GM03348 (cell line): Measurements from ENCODE around the gene QSOX2.

Experiments
- DNase-seq: peaks from one replicate; pipeline ENCODE4 v3.0.0; 2012; ENCODE audit warnings: low spot score

The QSOX2 gene

DNA sequence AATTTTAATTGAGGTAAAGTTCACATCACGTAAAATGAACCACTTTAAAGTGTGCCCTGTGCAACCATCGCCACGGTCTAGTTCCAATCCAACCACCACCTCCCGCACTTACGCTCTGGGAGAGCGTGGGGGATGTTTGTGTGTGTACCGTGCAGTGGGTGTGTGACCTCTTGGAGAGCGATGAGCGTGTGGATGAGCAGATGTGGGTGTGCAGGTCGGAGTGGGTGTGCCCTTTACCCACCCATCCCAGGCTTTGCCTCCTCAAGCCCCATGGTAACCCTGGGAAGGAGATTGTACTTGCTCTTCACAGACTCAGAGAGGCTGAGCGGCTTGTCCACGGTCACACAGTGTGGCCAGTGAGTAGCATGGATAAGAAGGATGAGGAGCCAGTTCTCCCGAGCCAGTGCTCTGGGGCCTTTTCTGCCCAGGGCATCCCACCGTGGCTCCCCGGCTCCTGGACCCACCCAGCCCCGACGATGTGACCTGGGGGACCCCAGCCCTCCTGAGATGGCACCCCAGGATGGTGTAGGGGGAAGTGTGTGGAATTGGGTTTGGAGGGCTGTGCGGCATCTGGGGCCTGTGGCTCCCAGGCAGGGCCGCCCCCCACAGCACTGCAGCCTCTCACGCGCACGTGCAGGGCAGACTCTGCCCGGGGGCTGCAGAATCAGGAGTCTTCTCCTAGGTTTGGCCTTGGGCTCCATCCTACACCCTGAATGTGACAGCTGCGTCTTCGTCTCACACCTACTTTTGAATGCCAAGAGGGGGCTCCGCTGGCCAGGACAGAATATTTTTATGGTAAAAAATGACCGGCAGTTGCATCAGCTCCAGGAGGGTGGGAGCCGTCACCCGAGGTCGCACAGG lies 54.3 kb downstream of the QSOX2 start:
- no peak for DNase-seq

DNA sequence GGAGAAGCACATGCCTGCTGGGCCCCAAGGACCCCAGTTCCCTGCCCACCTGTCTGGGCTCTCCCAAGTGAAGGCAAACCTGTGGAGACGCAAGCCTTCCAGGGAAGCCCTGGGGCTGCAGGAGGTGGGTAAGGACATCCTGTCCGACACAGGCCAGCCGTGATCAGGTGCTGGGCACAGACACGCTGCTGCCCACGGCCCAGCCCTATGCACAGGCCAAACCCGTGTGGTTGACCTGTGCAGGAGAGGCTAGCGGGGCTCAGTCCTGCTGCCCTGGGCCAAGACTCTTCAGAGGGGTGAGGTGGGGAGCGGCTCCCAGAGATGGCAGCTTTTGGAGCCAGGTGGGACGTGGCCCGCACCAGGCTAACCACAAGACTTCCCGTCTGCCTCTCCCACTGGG lies 55.0 kb downstream of the QSOX2 start:
- DNase-seq = no peak

DNA sequence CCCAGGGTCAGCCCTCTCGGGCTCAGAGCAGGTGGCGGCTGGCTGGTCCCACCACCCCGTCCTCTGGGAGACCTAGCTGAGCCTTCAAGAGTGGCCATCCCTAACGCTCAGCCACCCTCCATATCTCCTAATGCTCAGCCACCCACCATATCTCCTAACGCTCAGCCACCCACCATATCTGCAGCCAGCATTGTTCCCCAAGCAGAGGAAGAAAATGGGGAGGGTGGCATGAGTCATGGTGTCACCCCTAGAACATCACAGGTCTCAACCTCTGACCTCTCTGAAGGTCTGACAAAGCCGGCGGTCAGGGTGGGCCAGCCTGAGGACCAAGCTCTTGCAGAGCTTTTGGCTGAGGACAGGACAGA lies 55.4 kb downstream of the QSOX2 start:
- no peak for DNase-seq

DNA sequence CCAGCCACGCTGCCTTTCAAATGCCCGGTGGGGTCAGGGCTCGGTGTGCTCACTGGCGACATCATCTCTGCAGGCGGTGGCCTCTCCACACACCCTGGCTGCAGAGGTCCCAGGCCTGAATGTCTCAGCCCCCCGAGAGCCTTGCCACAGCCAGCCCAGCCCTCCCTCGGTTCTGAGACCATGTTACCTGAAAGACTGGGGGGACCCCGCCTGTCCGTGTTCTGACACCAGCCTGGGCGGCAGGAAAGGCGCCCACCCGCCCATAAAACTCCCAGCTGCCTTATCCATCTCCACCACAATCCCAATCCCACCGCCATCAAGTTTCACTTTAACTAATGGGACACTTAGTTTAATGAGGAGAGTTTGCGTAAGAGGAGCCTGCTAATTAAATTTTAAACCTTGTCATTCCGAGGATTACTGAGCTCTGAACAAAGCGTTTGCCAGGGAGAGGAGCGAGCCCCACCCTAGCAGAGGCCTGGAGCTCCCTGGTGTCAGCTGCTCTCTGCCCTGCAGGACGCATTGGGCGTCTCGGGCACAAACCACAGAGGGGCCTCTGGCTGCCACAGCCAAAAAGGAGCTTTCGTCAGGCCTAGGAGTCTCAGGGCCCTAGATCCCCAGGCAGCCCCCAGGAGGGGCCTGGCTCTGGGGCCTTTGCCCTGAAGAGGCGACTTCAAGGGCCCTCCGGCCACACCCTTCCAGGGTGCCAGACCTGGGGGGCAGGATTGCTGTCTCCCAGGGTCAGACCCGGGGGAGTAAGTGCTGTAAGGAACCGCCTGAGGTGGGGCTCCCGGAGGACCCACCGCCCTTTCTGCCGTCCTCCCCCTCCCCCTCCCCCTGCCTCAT lies 56.0 kb downstream of the QSOX2 start:
- no peak for DNase-seq

DNA sequence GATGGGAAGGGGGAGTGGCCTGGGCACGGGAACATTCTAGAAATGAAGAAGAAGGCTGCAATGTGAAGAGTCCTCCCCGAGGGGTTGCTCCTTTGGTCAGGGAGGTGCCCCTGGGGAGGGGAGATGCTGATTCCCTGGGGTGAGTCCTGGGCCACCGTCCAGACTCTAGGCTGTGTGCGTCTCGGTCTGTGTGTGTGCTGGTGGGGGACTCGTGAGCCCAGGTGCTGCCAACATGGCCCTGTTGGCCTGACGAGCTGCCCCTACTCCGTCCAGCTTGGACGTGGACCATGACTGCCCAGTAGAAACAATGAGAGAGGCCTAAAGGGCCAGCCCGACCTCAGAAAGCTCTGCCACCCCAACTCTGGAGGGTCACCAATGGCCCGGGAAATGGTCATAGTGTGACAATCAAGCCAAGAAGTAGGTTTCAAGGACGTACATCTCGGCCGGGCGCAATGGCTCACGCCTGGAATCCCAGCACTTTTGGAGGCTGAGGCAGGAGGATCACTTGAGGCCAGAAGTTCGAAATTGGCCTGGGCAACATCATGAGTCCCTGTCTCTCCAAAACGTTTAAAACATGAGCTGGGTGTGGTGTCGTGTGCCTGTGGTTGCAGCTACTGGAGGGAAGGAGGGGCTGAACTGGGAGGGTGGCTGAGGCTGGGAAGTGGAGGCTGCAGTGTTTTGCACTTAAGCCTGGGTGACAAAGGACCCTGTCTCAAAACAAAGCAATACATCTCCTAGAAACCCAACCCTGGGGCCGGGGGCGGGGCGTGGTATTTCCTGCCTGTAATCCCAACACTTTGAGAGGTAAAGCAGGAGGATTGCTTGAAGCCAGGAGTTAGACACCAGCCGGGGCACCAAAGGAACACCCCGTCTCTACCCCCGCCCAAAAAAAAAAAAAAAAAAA lies 57.7 kb downstream of the QSOX2 start:
- no peak for DNase-seq

DNA sequence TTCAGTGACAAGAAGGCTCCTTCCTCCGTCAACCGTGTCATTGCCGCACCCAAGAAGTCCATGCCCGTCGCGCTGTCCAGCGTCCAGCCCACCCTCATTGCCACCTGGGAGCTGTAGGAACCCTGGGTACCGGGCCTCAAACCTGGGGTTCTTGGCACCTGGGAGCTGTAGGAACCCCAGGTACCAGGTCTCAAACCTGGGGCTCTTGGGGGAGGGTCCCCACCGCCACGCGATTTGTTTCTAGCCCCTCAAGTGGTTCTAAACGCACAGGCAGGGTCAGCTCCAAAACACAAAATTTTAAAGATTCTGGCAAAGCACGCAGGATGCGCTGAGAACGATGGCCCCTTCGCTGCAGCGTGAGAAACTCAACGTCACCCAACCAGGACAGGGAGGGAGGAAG lies 58.4 kb downstream of the QSOX2 start:
- DNase-seq = no peak

DNA sequence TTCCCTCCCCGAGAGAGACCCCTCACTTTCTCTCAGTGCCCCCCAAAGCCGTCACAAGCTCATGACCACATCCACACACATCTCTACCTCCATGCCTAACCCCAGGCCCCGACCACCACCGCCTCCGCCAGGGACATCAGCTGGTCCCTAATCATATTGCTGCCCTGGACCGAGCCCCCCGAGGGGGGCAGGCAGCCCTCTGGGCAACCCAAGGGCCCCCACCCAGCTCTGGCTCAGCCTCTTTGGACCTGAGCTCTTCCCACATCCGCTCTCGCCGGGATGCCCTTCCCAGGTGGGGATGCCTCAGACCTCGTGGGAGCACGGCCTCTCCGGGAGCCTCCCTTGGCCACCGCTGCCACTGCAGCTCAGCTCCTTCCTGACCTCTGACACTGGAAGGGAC lies 59.2 kb downstream of the QSOX2 start:
- no peak for DNase-seq

DNA sequence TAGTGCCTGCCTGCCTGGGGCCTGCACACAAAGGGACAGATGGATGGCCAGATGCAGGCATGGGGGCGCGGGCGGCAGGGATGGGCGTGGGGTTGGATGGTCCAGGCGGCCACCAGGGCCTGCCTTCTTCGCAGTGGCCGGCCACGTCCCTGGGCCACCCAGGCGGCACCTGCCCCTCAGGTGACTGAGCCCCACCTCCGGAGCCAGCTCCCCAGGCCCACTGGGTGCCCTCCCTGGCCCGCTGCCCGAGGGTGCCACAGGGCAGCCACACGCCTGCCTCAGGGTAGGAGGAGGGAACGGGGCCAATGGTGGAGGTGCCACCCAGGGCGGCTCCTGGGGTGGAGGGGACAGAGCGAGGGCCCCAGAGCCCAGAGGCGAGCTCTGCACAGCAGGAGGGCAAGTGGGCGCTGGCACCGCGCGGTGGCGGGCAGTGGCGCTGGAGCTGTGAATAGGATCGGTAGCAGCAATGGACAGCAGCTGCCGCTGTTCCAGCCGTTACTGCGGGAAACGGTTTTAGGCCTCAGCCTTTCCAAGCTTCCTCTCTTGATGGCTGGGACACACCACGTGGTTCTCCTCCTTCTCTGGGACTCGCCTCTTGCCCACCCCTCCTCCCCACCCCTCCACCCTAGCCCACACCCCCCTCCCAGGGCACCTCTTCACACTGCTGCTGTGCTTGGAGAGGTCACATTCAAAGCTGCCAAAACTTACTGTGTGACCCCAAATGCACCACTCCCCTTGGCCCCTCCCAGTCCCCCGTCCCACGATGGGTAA lies 59.8 kb downstream of the QSOX2 start:
- DNase-seq = no peak

DNA sequence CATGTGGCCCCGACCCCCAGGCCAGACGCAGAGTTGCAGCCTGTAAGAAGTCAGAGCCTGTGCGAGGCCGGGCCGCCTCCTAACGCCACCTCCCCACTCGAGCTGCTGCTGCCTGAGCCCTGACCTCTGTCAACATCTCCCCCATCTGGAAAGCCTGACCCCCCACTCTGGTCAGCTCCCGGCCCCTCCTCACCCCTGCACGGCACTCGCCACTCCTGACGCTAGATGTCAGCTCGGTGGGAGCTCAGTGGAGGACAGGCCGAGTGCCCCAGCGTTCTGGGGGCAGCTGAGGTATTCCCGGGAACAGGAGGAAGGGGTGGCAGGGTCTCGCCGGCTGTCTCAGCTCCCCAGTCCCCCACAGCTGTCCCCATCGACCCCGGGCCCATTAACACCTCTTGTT lies 60.5 kb downstream of the QSOX2 start:
- DNase-seq = no peak

DNA sequence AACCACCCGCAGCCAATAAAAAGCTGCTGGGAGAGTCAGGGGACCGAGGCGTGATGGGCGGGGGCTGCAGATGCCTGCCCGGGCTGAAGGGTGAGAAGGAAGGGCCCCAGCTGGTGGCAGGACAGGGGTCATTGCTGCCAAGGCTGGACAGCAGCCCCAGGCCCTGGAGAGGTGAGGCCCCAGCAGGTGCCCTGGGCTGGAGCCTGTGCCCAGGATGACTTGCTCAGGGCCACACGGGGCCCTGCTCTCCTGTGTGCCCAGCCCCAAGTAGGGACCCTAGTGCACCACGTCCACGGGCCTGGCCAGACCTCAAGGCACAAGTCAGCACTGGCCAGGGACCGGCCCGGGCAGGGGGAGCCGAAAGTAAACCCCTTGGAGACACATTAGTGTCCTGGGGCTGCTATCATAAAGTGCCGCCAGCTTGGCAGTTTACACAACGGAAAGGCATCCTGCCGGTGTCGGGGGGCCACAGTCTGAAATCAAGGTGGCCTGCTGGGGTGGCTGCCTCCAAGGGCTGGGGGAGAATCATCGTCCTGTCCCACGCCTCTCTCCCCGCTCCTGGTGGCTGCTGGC lies 62.7 kb downstream of the QSOX2 start:
- no peak for DNase-seq

DNA sequence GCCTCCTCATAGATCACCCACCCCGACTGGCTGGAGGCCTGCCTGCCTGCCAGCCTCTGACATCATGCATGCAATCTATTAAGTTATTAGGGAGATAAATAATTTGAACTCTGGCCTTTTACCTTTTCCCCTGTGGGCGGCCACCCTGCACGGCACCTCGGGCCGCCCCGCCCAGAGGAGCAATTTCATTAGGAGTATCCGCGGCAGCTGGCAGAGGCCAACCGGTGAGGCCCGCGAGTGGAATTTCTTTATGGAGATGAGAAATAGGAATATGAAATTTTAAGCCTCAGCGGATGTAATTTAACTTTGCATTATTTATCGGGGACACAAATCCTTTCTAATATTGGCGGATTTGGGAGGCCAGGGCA lies 63.2 kb downstream of the QSOX2 start:
- no peak for DNase-seq

DNA sequence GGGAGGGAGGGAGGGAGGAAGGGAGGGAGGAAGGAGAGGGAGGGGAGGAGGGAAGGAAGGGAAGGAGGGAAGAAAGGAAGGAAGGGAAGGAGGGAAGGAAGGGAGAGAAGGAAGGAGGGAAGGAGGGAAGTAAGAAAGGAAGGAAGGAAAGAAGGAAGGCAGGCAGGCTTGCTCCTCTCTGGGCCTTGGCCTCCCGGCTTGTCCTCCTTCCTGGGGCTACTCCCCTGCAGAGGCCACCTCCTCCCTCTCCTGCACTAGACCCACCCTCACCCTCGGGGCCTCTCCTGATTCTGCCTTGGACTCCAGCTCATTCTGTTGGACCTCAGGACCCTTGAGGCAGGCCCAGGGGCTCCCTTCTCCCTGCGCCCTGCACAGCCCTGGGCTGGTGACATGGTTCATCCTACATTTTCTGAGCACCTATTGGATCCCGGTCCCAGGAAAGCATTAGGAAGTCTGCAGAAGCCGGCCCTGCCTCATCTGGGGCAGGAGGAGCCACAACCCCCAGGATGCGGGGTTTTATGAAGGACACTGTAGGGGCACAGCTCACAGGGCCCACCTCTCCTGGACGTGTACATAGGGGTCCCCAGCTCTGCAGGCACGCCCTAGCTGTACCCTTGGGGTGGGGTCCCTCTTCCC lies 63.7 kb downstream of the QSOX2 start:
- no peak for DNase-seq

DNA sequence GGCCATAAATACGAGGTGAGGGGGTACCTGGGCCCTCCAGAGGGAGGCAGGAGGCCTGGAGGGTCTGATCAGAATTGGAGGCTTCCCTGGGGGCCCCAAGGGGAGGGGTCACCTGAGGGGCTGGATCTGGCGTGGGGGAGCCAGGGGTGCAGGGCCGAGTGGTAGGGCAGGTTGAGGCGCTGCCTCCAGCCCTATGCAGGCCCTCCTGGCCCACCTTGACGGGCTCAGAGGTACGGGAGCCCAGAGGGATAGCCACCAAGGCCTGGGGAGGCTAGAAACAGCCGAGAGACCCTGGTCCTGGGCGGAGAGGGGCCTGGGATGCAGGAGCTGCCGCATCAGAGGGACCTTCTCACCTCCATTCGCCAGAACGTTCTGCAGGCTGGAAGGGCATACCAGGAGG lies 65.0 kb downstream of the QSOX2 start:
- DNase-seq = no peak

DNA sequence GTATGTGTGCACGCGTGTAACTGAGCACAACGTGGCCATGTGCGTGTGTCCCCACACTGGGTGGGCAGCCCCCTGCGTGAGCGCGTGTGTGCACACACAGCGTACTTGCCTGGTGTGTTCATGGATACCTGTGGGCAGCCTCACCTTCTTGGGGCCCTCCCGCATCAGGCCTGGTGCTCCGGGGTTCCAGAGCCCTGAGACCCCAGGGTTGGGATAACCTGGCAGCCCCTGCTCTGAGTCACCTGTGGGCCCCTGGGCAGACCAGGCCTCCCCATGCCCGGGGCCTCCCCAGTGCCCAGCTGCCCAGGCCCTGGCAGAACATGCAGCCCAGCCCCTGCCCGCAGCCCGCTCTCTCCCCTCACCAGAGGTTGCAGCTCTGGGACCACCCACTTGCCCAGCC lies 65.9 kb downstream of the QSOX2 start:
- no peak for DNase-seq

DNA sequence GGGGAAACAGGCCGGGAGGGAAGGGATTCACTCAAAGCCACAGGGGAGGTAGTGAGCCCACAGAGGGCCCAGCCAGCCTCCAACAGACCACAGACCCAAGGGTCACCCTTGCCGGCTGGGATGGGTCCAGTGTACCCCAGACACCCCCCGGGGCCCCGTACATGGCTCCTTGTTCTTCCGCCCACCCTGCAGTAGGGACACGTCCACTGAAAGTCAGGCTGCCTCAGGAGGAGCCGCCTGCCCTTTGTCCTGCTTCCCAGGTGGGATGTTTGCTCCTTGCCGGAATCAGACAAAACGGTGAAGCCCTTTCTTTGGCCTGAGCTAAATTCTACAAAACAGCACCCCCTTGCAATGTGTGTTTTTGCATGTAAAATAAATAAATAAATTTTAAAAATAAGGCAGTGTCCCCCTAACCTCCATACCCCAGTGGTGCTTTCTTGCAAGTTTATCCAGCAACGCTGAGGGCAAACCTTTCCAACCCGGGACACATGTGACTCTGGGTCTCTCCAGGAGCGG lies 66.5 kb downstream of the QSOX2 start:
- no peak for DNase-seq

DNA sequence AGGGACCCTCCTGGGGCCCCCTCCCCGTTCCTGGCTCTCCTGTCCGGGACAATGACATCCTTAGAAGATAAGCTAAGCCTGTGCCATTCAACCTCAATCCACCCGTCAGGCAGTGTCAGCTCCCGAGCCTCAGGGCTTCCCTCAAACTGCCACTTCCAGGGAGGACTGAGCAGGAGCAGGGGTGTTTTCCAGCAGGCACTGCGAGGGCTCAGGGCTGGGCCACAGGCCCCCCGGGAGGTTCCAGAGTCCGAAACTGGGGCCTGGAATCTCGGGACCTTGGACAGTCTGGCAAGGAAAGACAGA lies 66.9 kb downstream of the QSOX2 start:
- DNase-seq = no peak

DNA sequence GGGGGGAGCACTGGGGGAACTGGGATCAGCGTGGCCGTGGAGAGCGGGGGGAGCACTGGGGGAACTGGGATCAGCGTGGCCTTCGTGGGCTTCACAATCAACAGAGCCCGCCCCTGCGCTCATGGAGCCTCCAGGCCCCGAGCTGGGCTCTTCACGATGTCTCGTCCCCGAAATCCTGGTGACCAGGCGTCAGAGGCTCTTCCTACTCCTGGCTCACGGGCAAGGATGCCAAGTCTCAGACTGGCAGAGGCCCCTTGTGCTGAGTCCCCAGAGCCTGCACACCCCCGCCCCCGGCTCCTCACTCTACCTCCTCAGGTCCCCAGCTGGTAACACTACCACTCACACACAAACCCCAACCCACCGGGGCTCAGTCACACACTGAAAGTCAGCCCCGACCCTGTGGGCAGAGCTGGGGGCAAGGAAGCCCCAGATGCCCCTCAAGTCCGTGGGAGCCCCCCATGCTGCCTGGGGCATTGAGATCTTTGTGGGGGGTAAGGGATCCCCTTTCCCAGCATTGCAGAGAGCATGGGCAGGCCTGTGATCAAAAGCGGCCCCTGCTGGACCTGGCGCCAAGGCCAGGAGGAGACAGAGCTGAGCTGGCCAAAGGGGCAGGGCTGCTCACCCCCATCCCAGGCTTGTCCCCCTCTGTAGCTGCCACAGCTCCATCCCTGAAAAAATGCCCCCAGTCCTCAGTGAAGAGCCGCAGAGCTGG lies 67.4 kb downstream of the QSOX2 start:
- no peak for DNase-seq

DNA sequence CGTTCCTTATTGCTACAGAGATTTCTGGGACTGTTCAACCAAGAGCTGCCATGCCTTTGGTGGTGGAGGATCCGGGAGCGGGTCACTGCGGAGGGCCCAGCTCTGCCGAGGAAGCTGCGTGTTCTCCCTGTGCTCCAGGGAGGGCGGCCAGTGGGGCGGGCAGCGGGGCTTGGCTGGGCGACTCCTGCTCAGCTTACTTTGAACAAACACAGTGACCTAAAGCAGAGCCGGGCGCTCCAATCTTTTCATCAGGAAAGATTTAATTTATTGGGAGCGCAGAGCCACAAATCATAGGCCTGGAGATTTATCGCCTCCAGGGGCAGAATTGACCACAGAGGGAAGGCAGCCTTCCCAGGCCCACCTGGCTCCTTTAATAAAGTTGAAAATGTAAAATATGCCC lies 68.4 kb downstream of the QSOX2 start:
- no peak for DNase-seq

DNA sequence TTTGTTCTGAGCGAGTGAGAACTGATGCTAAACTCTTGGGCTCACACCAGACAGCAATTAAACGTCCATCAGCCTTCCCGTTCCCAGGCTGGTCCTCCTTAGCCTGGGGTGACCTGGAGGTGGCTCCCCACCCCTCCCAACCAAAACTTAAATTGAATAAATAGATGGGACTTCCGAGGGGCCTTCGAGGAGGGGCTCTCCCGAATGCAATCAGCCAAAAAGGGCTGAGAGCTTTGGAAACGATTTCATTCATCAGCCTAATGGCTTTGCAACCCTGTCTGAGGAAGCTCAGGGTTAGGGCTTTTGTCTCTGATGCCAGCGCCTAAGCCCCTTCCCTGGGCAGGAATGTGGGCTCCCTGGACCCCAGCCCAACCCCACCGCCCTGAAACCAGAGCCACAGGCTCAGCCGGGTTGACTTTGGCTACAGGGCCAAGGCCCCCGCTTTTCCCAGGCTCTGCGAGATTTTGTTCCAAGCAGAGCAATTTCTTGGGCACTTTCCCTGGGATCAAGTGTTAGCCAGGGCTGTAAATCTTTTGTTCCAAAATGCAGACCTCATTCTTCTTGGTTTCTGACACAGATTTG lies 69.9 kb downstream of the QSOX2 start:
- DNase-seq = no peak
